Activated gamma-delta T cell treated with anti-CD3 and anti-CD28 coated beads, Interleukin-2, amount 50 U/mL, for 16 hours (primary cell): ENCODE measurements around the gene PDCD1LG2.
"Not testable (repeated sequence)": the region's sequence is repeated elsewhere in the genome, so short reads cannot be mapped to it uniquely, and the experiment has no call there.

ENCODE experiments used
- DNase-seq: peaks from one replicate; pipeline ENCODE4 v3.0.0-alpha.2; 2020; ENCODE audit warnings: low read depth

Gene PDCD1LG2

GRCh38 chr9:5493679-5494511 lies 16.4 kb upstream of the PDCD1LG2 start:
- no peak for DNase-seq

- DNase-seq, result not testable (repeated sequence)
Observed at GRCh38 chr9:5494765-5495164, 15.6 kb upstream of the PDCD1LG2 start.

- no peak for DNase-seq
Observed at GRCh38 chr9:5499157-5499556, 11.2 kb upstream of the PDCD1LG2 start.

DNA sequence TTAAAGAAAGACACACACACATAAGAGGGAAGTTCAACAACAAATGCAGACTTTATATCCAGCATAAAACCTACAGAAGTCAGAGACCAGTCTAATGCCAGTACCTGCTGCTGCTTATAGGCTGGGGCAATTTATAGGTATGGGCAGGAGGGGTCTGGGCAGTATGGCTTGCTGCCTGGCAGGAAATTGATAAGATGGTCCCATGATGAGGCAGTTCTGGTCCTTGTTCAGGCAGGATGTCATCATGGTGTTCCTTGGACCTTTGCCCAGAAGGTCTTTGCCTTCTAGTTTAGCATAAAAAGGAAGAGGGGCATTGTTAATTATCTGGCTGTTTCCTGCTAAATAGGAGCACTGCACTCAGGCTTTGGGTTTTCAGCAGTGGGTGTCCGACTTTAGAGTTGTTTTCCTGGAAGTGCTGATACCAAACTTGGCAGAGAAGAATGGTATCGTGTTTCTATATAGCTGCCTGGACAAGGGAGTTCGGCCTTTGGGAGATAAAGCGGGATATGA lies 10.4 kb upstream of the PDCD1LG2 start:
- DNase-seq, result no peak

DNA sequence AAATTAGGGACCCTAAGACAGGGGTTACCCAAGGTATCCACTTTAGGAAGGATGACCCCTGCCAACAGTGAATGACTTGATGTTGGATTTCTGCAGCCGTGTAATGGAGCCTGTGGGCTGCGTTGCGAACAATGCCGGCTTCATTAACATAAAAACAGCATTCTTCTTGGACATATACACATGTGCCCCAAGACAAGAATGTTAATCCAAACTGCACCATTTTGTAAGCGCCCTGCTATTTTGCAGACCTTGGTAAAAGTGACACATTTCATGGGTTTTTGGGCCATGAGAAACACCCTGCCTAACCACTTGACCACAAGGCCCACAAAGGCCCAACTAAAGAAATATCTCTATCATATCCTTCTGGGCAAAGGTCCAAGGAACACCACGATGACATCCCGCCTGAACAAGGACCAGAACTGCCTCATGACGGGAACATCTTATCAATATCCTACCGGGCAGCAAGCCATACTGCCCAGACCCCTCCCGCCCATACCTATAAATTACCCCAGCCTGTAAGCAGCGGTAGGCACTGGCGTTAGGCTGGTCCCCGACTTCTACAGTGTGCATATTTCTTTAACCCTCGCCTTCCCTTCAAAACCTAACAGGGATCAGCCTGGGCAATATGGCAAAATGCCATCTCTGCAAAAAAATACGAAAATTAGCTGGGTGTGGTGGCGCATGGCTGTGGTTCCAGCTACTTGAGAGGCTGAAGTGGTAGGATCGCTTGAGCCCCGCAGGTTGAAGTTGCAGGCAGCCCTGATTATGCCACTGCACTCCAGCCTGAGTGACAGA lies 9.7 kb upstream of the PDCD1LG2 start:
- DNase-seq, result no peak

DNA sequence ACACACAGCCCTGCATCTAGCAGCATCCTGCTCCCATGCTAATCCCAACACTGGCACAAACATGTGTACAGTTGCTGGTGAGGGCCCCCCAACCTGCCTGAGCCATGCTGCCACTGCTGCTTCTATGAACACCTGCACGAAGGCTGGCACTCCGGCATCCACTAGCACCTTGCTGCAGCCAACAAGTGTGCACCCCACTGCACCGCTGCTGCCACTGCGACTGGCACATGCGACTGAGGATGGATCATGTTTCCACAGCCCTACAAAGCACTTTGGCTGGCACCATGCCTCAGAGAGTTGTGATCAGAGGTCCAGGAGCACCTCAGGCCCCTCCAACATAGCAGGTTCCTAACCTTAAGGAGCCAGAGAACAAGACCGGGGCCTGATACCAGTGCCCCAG lies 7.8 kb upstream of the PDCD1LG2 start:
- no peak for DNase-seq

- DNase-seq, result no peak
Observed at GRCh38 chr9:5509573-5509972, 758 bp upstream of the PDCD1LG2 start.

DNA sequence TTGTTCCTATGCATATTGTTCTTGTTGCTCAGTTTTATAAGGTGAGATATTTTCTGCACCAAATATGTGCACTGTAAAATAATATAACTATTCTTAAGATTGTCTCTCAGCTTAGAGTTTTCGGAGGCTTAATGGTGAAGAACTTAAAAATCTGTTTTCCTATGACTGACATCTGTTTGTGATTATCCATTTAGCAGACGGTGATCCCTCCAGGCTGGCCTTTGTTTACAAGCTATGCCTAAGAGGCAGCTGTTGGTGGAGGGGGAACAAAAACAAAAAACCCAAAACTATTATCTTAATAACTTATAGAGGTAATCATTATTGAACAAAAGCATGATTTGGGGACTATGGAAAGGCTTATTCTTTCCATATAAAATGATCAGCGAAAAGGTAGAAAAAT lies 658 bp downstream of the PDCD1LG2 start:
- DNase-seq, result no peak

GRCh38 chr9:5511476-5511875 lies 1.1 kb downstream of the PDCD1LG2 start:
- no peak for DNase-seq

GRCh38 chr9:5511935-5512580 lies 1.7 kb downstream of the PDCD1LG2 start:
- no peak for DNase-seq

- no peak for DNase-seq
Observed at GRCh38 chr9:5512658-5513452, 2.5 kb downstream of the PDCD1LG2 start.

DNA sequence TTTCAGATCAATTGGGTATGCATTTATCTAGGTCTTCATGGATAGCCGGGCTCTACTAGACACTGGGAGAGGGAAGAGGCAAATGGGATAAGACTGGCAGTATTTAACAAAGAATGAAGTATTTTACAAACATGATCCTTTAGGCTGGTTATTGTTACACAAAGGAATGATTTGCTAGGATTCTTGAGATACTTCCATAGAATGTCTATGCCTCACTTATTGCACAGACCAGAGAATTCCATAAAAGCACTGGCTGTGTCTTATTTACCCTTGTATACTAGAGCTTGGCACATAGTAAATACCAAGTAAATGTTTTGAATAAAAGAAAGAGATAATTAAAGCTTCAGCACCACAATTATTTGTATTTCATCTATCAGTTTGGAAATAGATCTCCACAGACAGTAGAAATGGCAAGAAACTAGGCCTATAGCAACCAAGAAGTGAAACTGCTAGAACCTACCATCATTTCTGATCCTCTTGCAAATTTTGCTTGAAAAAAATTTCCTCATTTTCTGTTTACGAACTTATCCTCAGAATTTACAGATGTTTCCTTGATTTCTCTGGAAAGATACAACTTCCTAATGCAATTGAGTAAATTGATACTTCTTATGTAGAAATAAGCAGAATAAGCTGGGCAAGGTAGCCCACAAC lies 3.8 kb downstream of the PDCD1LG2 start:
- DNase-seq, result no peak

- DNase-seq, result no peak
Observed at GRCh38 chr9:5514617-5515260, 4.4 kb downstream of the PDCD1LG2 start.

GRCh38 chr9:5515261-5515650 lies 4.9 kb downstream of the PDCD1LG2 start:
- DNase-seq, result no peak

DNA sequence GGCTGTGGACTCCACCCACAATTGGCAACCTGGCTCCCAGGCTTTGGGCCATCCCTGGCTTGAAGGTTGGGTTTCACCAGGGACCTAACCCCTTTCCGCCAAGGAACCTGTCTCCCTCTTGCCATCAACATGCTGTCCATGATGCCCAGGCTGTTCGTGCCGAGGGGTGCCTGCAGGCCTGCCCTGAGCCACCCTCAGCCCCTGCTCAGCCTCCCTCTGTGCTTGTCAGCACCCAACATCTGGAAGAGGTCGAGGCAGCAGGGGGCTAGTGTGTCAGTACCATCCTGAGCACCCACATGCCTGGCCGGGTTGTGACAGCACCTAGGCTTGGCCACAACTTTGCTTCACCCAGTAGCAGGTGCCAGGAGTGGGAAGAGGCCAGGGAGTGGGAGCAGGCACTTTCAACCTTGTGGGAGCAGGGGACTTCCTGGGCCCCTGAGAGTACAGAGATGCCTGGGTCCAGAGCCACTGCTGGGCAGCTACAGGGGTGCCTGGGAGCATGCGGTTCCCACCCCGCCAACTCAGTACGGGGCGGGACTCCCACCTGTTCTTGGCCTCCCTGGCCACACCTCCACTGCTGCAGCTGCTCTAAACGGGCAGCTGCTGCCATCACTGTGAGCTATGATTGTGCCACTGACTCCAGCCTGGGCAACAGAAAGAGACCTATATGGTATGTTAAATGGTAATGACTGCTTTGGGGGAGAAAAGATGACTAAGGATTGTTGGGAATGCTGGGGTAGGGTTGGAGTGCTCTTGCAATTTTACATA lies 6.3 kb downstream of the PDCD1LG2 start:
- no peak for DNase-seq

GRCh38 chr9:5518171-5518936 lies 8.0 kb downstream of the PDCD1LG2 start:
- DNase-seq, result no peak

DNA sequence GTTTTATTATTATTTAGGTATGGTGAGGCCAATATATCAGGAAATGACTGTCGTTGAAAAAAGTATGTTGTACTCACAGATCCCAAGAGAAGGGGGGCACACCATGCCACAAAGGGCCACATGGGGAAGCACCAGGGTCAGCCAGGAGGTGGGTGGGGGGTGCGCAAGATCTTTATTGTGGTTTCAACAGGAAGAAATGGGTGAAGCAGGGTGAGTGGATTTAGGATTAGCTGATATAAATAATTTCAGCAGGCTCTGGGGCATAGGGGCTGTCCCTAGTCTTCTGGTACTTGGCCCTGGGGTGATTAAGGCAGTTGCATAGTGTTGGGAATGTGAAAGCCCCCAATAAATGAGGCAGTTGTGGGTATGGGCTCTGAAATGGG lies 8.6 kb downstream of the PDCD1LG2 start:
- DNase-seq, result no peak

- no peak for DNase-seq
Observed at GRCh38 chr9:5524090-5524489, 13.8 kb downstream of the PDCD1LG2 start.

DNA sequence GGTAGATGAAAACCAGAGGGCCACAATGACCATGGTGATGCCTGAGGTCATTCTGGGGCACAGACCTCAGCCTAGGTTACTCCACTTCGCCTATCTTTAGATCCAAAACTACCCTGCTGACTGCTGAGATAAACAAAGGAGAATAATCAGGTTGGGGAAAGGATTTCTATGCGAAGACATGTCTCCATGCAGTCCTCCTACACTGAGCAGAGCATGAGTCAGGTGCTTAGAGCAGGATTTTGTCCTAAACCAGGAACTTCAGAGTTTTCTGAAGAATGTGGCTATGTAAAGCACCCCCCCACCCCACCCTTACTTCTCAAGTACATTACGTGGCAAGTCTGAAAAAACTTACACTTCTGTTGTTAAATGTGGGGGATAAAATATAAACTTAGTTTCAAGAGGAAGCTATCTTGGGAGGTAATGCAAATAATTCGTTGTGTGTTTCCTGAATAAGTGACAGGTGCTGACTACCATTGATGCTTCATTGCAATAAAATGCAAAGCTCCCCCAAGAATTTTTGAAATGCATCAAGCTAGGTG lies 19.4 kb downstream of the PDCD1LG2 start:
- no peak for DNase-seq
